NT2/D1 (cell line): ENCODE measurements around the gene SERPIND1.

Experiments used
- YY1 ChIP-seq: IDR thresholded peaks from 2 replicates; pipeline ENCODE4 v1.6.1; 2011; ENCODE audit not compliant: insufficient read length, insufficient read depth
- ZNF274 ChIP-seq: IDR thresholded peaks from 2 replicates; pipeline ENCODE4 v1.6.1; 2011; ENCODE audit warnings: mild to moderate bottlenecking, low read depth, low read length

DNA sequence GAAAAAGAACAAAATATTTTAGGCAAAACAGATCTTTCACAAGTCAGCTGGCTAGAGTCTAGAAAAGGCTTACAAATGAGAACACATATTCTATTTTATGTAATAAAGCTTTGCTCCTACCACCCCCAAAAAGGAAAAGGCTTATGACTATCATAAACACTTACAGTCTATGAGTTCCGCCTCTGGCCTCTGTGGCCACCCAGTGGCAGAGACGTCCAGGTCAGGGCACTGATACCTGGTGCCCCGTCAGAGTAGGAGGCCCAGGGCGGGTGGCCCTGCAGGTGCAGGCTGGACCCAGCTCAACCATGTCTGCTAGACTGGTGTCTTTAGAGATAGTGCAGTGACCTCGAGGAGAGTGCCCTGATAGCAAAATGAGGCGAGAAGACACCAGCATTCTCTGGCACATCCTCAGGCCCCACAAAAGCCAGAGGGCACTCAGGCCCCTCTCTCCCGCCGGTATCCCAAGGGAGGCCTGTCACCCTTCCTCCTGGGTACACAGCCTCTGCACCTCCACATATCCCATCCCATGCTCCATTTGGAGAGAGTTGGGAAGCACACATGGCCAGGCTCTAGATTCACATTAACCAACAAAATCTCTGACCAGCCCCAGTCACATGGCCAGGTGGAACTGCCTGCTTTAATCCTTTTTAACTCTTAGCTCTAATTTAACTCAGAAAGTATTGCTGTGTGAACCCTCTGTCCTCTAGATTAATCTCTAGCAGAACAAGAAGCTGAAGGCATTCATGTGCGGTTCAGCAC is 27.3 kb upstream of the SERPIND1 start:
- TF ChIP-seq YY1 (no peak), ZNF274 (no peak)
